Measurements from ENCODE around the gene ABCB8. TPM values are rescaled to one million over a fixed set of nuclear protein-coding genes. Genes with fewer than 3 reads are reported as not detected.

Gene ABCB8
- polyA plus RNA-seq, 1 of the 3 experiments (the other 2 are of a cell fraction) = 36.0 TPM

- TF ChIP-seq TCF12 (IDR thresholded peaks at IDR 0.05) = no peak
- TF ChIP-seq EP300 (IDR thresholded peaks at IDR 0.05; ENCODE audit: borderline replicate concordance in 1 of 2, low read depth in 1 of 2, low read length in 1 of 2) = no peak
Measured at GRCh38 chr7:151073990-151074389, 45.7 kb downstream of the ABCB8 start (continued).

DNA sequence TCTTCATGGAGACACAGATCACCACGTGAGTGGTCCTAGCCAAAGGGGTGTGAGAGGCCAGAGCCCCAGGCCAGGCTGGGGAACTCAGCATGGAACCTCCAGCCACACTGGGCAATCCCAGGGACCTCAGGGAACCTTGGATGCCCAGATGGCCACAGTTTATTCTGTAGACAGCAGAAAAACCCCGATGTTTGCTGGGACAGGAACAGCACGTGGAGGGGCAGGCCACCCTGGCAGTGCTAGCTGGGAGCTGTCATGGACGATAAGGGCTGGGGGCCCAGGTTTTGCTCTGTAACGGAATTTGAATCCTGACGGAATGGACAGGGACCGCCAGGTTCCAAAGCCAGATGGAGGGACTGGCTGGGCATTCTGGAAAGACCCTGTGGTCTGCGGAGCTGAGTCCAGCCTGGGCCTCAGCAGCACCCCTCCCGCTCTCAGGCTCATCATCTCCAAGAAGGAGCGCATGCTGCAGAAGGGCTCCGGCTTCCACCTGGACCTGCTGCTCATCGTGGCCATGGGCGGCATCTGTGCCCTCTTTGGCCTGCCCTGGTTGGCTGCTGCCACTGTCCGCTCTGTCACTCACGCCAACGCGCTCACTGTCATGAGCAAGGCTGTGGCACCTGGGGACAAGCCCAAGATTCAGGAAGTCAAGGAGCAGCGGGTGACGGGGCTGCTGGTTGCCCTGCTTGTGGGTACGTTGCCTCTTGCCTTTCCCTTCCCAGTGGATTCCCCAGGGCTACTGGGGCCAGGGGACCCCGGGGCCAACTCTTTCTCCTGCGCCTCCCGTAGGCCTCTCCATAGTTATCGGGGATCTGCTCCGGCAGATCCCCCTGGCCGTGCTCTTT, 46.8 kb downstream of the ABCB8 start:
- peaks cover 26% of the 10 kb centered on the region for H3K79me2 ChIP-seq (ENCODE audit: insufficient read depth)
- no peak overlapping the region for H3K27ac ChIP-seq (ENCODE audit: low read depth in 2 of 2, low read length in 1 of 2)
- H3K9ac ChIP-seq = no peak overlapping the region
- no peak for DNase-seq
- peaks cover 48% of the 10 kb centered on the region for H3F3A ChIP-seq (replicated peaks; ENCODE audit: insufficient read depth)
- H3K4me1 ChIP-seq (ENCODE audit: control insufficient read depth in 1 of 2, insufficient read depth in 2 of 2, low read depth in 1 of 2, low read length in 1 of 2) = peaks cover 10 to 14% of the 10 kb centered on the region in 2 experiments
- no peaks in the 10 kb centered on the region for H3K9me3 ChIP-seq
- H3K4me2 ChIP-seq = no peak overlapping the region
- no peaks in the 10 kb centered on the region; the same call in 1 of the 2 replicates for H4K20me1 ChIP-seq (ENCODE audit: insufficient read depth)
- H3K9me2 ChIP-seq = no peaks in the 10 kb centered on the region
- H3K36me3 ChIP-seq (replicated peaks in 1 of 2; ENCODE audit: control insufficient read depth in 1 of 2, insufficient read depth in 2 of 2, low read length in 1 of 2) = peaks cover 40 to 82% of the 10 kb centered on the region in 2 experiments
- H3K27me3 ChIP-seq (ENCODE audit: insufficient read depth) = no peaks in the 10 kb centered on the region
- no peak overlapping the region for H3K4me3 ChIP-seq (ENCODE audit: low read depth in 2 of 2, low read length in 1 of 2)
- no peak overlapping the region for H2AFZ ChIP-seq (ENCODE audit: low read depth)
- TF ChIP-seq, protein P1, sequence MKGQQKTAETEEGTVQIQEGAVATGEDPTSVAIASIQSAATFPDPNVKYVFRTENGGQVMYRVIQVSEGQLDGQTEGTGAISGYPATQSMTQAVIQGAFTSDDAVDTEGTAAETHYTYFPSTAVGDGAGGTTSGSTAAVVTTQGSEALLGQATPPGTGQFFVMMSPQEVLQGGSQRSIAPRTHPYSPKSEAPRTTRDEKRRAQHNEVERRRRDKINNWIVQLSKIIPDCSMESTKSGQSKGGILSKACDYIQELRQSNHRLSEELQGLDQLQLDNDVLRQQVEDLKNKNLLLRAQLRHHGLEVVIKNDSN (IDR thresholded peaks at IDR 0.05; ENCODE audit: borderline replicate concordance, low read depth) = no peak
- TF ChIP-seq SMC3 (IDR thresholded peaks at IDR 0.05; ENCODE audit: low read depth, low read length) = no peak
- no peak for TF ChIP-seq MXI1 (IDR thresholded peaks at IDR 0.05; ENCODE audit: low read depth, low read length)
- no peak for TF ChIP-seq NRF1 (IDR thresholded peaks at IDR 0.05; ENCODE audit: low read depth, low read length)
- no peak for TF ChIP-seq RAD21 (IDR thresholded peaks at IDR 0.05; ENCODE audit: low read length)
- no peak for TF ChIP-seq FOXJ3 (CRISPR knock-in tag; IDR thresholded peaks at IDR 0.05)
- TF ChIP-seq RFX5 (IDR thresholded peaks at IDR 0.05; ENCODE audit: low read length) = no peak
- no peak for TF ChIP-seq GABPA (IDR thresholded peaks at IDR 0.05; ENCODE audit: low read depth)
- TF ChIP-seq USF2 (IDR thresholded peaks at IDR 0.05; ENCODE audit: borderline replicate concordance, low read depth, low read length) = no peak
- no peak for TF ChIP-seq MAX (IDR thresholded peaks at IDR 0.05; ENCODE audit: low read depth)
- TF ChIP-seq ZBTB33 (IDR thresholded peaks at IDR 0.05; ENCODE audit: borderline replicate concordance, low read depth) = no peak
- no peak for TF ChIP-seq FOXM1 (IDR thresholded peaks at IDR 0.05; ENCODE audit: low read depth)
- TF ChIP-seq, protein P2, sequence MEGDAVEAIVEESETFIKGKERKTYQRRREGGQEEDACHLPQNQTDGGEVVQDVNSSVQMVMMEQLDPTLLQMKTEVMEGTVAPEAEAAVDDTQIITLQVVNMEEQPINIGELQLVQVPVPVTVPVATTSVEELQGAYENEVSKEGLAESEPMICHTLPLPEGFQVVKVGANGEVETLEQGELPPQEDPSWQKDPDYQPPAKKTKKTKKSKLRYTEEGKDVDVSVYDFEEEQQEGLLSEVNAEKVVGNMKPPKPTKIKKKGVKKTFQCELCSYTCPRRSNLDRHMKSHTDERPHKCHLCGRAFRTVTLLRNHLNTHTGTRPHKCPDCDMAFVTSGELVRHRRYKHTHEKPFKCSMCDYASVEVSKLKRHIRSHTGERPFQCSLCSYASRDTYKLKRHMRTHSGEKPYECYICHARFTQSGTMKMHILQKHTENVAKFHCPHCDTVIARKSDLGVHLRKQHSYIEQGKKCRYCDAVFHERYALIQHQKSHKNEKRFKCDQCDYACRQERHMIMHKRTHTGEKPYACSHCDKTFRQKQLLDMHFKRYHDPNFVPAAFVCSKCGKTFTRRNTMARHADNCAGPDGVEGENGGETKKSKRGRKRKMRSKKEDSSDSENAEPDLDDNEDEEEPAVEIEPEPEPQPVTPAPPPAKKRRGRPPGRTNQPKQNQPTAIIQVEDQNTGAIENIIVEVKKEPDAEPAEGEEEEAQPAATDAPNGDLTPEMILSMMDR (IDR thresholded peaks at IDR 0.05) = no peak
- TF ChIP-seq EZH2phosphoT487 (IDR thresholded peaks at IDR 0.05; ENCODE audit: borderline replicate concordance, low read depth) = no peak
- no peak for TF ChIP-seq EP300 (IDR thresholded peaks at IDR 0.05; ENCODE audit: borderline replicate concordance in 1 of 2, low read depth in 1 of 2, low read length in 1 of 2)
- ChIA-PET CTCF (interaction anchor here (0.6 to 21.3 kb wide), 5 partner anchors 11 to 678 kb away, joined by 3 to 474 read pairs (median 3); partner anchors contain the start of genes CDK5 and SLC4A2), POLR2A (interaction anchor here (1.3 to 1.5 kb wide), 2 partner anchors 8 to 47 kb away, joined by 4 to 5 read pairs; partner anchors contain the start of gene ABCB8)
- 94% methylated on average over 26 of the region's 26 CpGs for WGBS (ENCODE audit: low lambda C conversion rate)

Measured in SK-N-SH (cell line).